Activated CD4-positive, CD25-positive, alpha-beta regulatory T cell treated with anti-CD3 and anti-CD28 coated beads, Interleukin-2, amount 50 U/mL, for 16 hours (primary cell): ENCODE results near the gene FREY1.

Source experiments
- DNase-seq: peaks from one replicate; pipeline ENCODE4 v3.0.0-alpha.2; 2020; ENCODE audit warnings: low read depth, low spot score

The FREY1 gene

GRCh38 chr11:45906965-45907611 is at the start of gene FREY1:
Gene FREY1 (minus strand): TSS chr11:45907271. CDS start chr11:45907245, 26 bp downstream.
- no peak for DNase-seq

- no peak for DNase-seq
Observed at GRCh38 chr11:45949992-45950407, 42.9 kb upstream of the FREY1 start.

GRCh38 chr11:45948356-45948755 is 41.3 kb upstream of the FREY1 start:
- no peak for DNase-seq

- no peak for DNase-seq
Observed at GRCh38 chr11:45947885-45948284, 40.8 kb upstream of the FREY1 start.

- no peak for DNase-seq
Observed at GRCh38 chr11:45945397-45945999, 38.4 kb upstream of the FREY1 start.

GRCh38 chr11:45942381-45942780 is 35.3 kb upstream of the FREY1 start:
- DNase-seq = no peak

- no peak for DNase-seq
Observed at GRCh38 chr11:45941285-45941684, 34.2 kb upstream of the FREY1 start.

GRCh38 chr11:45939836-45940235 is 32.8 kb upstream of the FREY1 start:
- no peak for DNase-seq

GRCh38 chr11:45937916-45938315 is 30.8 kb upstream of the FREY1 start:
- DNase-seq = no peak

GRCh38 chr11:45936511-45937054 is 29.5 kb upstream of the FREY1 start:
- no peak for DNase-seq

GRCh38 chr11:45935349-45936064 is 28.4 kb upstream of the FREY1 start:
- no peak for DNase-seq

- DNase-seq = no peak
Observed at GRCh38 chr11:45934580-45935318, 27.7 kb upstream of the FREY1 start.

- DNase-seq = no peak
Observed at GRCh38 chr11:45933846-45934579, 26.9 kb upstream of the FREY1 start.

- DNase-seq = no peak
Observed at GRCh38 chr11:45933131-45933831, 26.2 kb upstream of the FREY1 start.

- DNase-seq = no peak
Observed at GRCh38 chr11:45932217-45932616, 25.1 kb upstream of the FREY1 start.

- DNase-seq = no peak
Observed at GRCh38 chr11:45931739-45932138, 24.7 kb upstream of the FREY1 start.

GRCh38 chr11:45930951-45931570 is 24.0 kb upstream of the FREY1 start:
- DNase-seq = no peak

GRCh38 chr11:45930031-45930794 is 23.1 kb upstream of the FREY1 start:
- no peak for DNase-seq

- DNase-seq = no peak
Observed at GRCh38 chr11:45929486-45930030, 22.5 kb upstream of the FREY1 start.
